ENCODE data around the gene MXRA7.

GRCh38 chr17:76657505-76658241 is 53.1 kb downstream of the MXRA7 start:
- TF ChIP-seq POLR2A (IDR thresholded peaks at IDR 0.05) (no peak), CTCF (IDR thresholded peaks at IDR 0.05) (no peak), EP300 (IDR thresholded peaks at IDR 0.05) (no peak)
